Urinary bladder (tissue), 4 donors: ENCODE results near the gene DYNLT3. TPM values are rescaled to one million over a fixed set of nuclear protein-coding genes. Genes with fewer than 3 reads are reported as not detected.

Source experiments
- DNase-seq: peaks from one replicate; pipeline ENCODE4 v3.0.0-alpha.2; 2015; ENCODE audit errors: extremely low spot score
- H3K27ac ChIP-seq: one replicate; pipeline ENCODE4 v1.5.1; 2013; ENCODE audit warnings: low read depth, mild to moderate bottlenecking, moderate library complexity
- H3K36me3 ChIP-seq: one replicate; pipeline ENCODE4 v1.6.1; 2013; ENCODE audit warnings: mild to moderate bottlenecking, moderate library complexity; ENCODE audit not compliant: insufficient read depth
- H3K4me1 ChIP-seq: one replicate; pipeline ENCODE4 v1.6.1; 2013; ENCODE audit warnings: mild to moderate bottlenecking, moderate library complexity; ENCODE audit not compliant: insufficient read depth
- H3K4me3 ChIP-seq: one replicate; pipeline ENCODE4 v1.5.1; 2013; ENCODE audit warnings: low read depth, low read length
- WGBS: extraction: QIAGEN DNeasy Blood & Tissue Kit; methylation state at CpG from one replicate; pipeline ENCODE4 v1.1.7; 2013; 5-methylcytosine and 5-hydroxymethylcytosine counted together
- polyA plus RNA-seq: library from polyadenylated mRNA; stranded (reverse); fragments of 200-250 nt; gene quantifications from one replicate; pipeline ENCODE4 v1.2.3, GENCODE V29; 2013
- total RNA-seq: library from RNA; depleted of rRNA; stranded (reverse); fragments of >200 nt; gene quantifications from one replicate; pipeline ENCODE4 v1.2.3, GENCODE V29; 2014
- donor health status: healthy with polysubstance abuse.
- donor health status: healthy.

DYNLT3 gene
- total and polyA plus RNA-seq, 2 donors = 39.7 to 50.8 TPM

GRCh38 chrX:37825215-37825842 is 22.0 kb downstream of the DYNLT3 start:
- Histone ChIP-seq H3K27ac (peak overlapping the region; percentile 10), H3K36me3 (no peaks in the 10 kb centered on the region), H3K4me3 (no peak overlapping the region), H3K4me1 (no peaks in the 10 kb centered on the region)
- DNase-seq = no peak
- 4% methylated on average over 3 of the region's 3 CpGs for WGBS

GRCh38 chrX:37824491-37825214 is 22.7 kb downstream of the DYNLT3 start:
- WGBS = 36% methylated on average over 1 of the region's 1 CpG
- Histone ChIP-seq H3K27ac (peak overlapping the region; percentile 10), H3K4me1 (no peaks in the 10 kb centered on the region), H3K36me3 (no peaks in the 10 kb centered on the region), H3K4me3 (no peak overlapping the region)
- no peak for DNase-seq

- DNase-seq = no peak
- Histone ChIP-seq H3K36me3 (no peaks in the 10 kb centered on the region), H3K27ac (no peak overlapping the region), H3K4me1 (no peaks in the 10 kb centered on the region), H3K4me3 (no peak overlapping the region)
- 88% methylated on average over 1 of the region's 1 CpG for WGBS
These were observed 26.7 kb downstream of the DYNLT3 start for GRCh38 chrX:37820646-37821045.

DNA sequence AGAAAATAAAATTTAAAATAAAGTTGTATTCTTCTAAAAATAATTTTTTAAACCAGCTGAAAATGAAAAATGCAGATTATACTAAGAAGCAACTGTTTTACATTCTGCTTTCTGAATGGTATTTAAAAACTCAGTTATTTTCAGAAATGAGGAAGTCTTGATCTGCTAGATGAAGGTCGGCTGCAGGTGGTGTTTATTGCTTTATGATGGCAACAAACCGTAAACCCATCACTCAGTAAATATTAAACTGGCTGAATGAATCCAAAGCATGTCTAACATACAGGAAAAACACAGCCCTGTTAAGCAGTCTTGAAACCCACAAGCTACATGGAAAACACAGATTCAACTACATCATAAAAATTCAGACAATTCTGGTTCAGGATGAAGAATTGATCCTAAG is 29.3 kb downstream of the DYNLT3 start:
- H3K4me1 ChIP-seq = no peaks in the 10 kb centered on the region
- DNase-seq = no peak
- WGBS = 19% methylated on average over 2 of the region's 2 CpGs

GRCh38 chrX:37817579-37817978 is 29.8 kb downstream of the DYNLT3 start:
- Histone ChIP-seq H3K27ac (no peak overlapping the region), H3K4me1 (no peaks in the 10 kb centered on the region), H3K4me3 (no peak overlapping the region), H3K36me3 (no peaks in the 10 kb centered on the region)
- DNase-seq = no peak
- 39% methylated on average over 3 of the region's 3 CpGs for WGBS

More for the DNA sequence above, 29.3 kb downstream of the DYNLT3 start:
- Histone ChIP-seq H3K27ac (no peak overlapping the region), H3K36me3 (no peaks in the 10 kb centered on the region), H3K4me3 (no peak overlapping the region)

GRCh38 chrX:37817176-37817575 is 30.2 kb downstream of the DYNLT3 start:
- DNase-seq = no peak
- no peak overlapping the region for H3K27ac ChIP-seq
- 89% methylated on average over 2 of the region's 2 CpGs for WGBS
- no peaks in the 10 kb centered on the region for H3K36me3 ChIP-seq
- no peak overlapping the region for H3K4me3 ChIP-seq
- H3K4me1 ChIP-seq = no peaks in the 10 kb centered on the region

DNA sequence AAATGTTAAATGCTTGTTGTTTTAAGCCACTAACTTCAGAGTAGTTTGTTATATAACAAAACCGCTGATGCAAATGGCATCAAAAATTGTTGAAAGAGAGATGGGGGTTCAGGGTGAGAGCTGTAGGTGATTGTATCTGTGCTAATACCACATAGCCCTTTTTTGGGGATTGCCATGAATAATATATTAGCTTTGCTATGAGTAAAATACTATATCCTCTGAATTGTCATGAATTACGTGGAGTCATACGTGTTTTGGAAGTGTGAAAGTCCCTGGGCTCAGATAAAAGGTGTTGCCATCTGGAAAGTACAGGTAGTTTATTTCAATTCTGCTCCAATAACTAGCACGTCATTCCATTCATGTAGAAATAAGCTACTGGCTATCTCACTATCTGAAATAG is 30.6 kb downstream of the DYNLT3 start:
- Histone ChIP-seq H3K4me3 (no peak overlapping the region), H3K4me1 (no peaks in the 10 kb centered on the region), H3K36me3 (no peaks in the 10 kb centered on the region), H3K27ac (no peak overlapping the region)
- 96% methylated on average over 4 of the region's 4 CpGs for WGBS
- no peak for DNase-seq

DNA sequence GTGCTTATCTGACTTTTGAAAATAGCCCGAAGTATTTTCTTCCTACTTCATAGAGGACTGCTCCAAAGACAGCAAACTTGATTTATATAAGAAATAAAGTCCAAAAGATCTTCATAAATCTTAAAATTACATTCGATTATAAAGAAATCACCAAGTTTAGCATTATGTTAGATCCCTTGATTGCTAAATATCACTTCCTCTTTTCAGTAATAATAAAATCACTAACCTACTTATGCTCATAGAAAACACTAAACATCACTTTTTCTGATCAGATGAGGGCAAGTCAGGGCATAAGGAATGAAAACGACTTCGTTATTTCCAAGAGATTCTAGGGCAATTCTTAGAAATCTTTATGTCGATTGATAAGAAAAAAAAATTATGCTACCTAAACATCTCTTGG is 32.0 kb downstream of the DYNLT3 start:
- H3K27ac ChIP-seq = no peak overlapping the region
- no peaks in the 10 kb centered on the region for H3K4me1 ChIP-seq
- H3K36me3 ChIP-seq = no peaks in the 10 kb centered on the region
- H3K4me3 ChIP-seq = no peak overlapping the region
- 67% methylated on average over 5 of the region's 5 CpGs for WGBS
- DNase-seq = no peak

DNA sequence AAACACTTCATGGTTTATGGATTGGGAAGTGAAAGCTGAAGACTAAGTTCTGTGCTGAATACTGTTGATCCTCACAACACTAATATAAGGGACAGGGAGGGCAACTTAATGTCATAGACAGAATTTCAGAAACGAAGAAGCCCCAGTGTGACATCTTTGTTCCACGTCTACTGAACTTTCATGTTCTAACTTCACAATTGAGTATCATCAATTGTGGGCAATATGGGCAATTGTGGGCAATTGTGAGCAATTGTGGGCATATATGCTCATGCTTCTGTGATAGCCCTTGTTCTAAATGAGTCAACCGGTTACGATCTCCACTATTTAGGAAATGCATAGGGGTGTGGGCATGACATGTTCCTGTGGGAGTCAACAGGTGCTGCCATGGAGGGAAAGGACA is 33.8 kb downstream of the DYNLT3 start:
- Histone ChIP-seq H3K4me3 (no peak overlapping the region), H3K36me3 (no peaks in the 10 kb centered on the region), H3K27ac (no peak overlapping the region), H3K4me1 (no peaks in the 10 kb centered on the region)
- WGBS = 83% methylated on average over 4 of the region's 4 CpGs
- no peak for DNase-seq

- Histone ChIP-seq H3K4me1 (no peaks in the 10 kb centered on the region), H3K4me3 (no peak overlapping the region), H3K27ac (no peak overlapping the region), H3K36me3 (no peaks in the 10 kb centered on the region)
- DNase-seq = no peak
- WGBS = 40% methylated on average over 1 of the region's 1 CpG
These were observed 35.3 kb downstream of the DYNLT3 start for GRCh38 chrX:37812110-37812509.

DNA sequence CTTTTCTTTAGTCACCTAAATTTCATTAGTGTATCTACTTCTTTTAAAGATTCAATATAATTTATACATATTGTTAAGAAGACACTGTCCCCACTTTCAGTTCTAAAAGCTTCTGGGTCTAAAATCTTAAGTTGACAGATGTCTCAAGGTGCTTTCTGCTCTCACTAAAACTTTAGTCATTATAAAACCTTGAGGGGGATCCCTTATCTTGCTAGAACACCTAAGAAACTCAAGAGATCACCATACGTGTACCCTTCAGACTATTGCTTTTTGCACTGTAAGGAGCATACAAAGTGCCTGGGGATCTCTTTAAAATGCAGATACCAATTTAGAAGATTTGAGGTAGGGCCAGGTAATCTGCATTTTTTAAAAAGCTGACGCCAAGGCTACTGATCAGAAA is 37.4 kb downstream of the DYNLT3 start:
- H3K36me3 ChIP-seq = no peaks in the 10 kb centered on the region
- 90% methylated on average over 2 of the region's 2 CpGs for WGBS
- H3K27ac ChIP-seq = no peak overlapping the region
- no peak overlapping the region for H3K4me3 ChIP-seq
- DNase-seq = no peak
- H3K4me1 ChIP-seq = no peaks in the 10 kb centered on the region

DNA sequence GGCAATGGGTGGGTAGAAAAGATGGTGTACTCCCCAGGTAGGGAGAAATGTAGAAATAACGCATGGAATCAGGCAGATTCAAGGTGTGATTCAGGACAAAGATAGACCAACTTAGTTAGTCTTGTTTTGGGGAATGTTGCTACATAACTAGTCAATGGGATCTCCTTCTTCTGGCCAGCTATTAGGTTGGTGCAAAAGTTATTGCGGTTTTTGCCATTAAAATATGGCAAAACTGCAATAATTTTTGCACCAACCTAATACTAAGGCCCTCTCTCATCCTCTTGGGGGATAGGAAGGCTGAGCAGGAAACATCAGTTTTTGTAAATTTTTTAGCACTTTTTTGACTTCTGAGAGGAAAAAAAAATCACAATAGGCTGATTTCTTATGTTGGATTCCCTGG is 44.3 kb downstream of the DYNLT3 start:
- Histone ChIP-seq H3K4me3 (no peak overlapping the region), H3K27ac (no peak overlapping the region), H3K4me1 (no peaks in the 10 kb centered on the region), H3K36me3 (no peaks in the 10 kb centered on the region)
- DNase-seq = no peak
- 98% methylated on average over 2 of the region's 2 CpGs for WGBS

- Histone ChIP-seq H3K4me1 (no peaks in the 10 kb centered on the region), H3K36me3 (no peaks in the 10 kb centered on the region), H3K27ac (no peak overlapping the region), H3K4me3 (no peak overlapping the region)
- no peak for DNase-seq
These were observed 45.3 kb downstream of the DYNLT3 start for GRCh38 chrX:37802028-37802427.

- H3K36me3 ChIP-seq = no peaks in the 10 kb centered on the region
- H3K27ac ChIP-seq = no peak overlapping the region
- no peak overlapping the region for H3K4me3 ChIP-seq
- H3K4me1 ChIP-seq = no peaks in the 10 kb centered on the region
- DNase-seq = no peak
These were observed 46.7 kb downstream of the DYNLT3 start for GRCh38 chrX:37800717-37801116.
